Activated CD8-positive, alpha-beta T cell treated with anti-CD3 and anti-CD28 coated beads for 36 hours (primary cell): ENCODE data around the gene CLRN1. TPM values are rescaled to one million over a fixed set of nuclear protein-coding genes. Genes with fewer than 3 reads are reported as not detected.

Experiments
- ATAC-seq: fragments of 200-7000 bp; cut with Tn5 transposase; one replicate; pipeline ENCODE4 v1.10.0; 2021; ENCODE audit warnings: mild to moderate bottlenecking, moderate library complexity
- CTCF ChIA-PET: fragments of 350-600 bp; sonication (Branson Sonifier 250); formaldehyde crosslinking; loops from one replicate; lab custom pipeline; 2021; ENCODE audit warnings: antibody characterized with exemption; lab: Charles Lee
- POLR2A ChIA-PET: fragments of 350-600 bp; sonication (Branson Sonifier 250); formaldehyde crosslinking; loops from one replicate; lab custom pipeline; 2021; ENCODE audit warnings: antibody characterized with exemption; lab: Charles Lee
- DNase-seq: peaks from one replicate; pipeline ENCODE4 v3.0.0-alpha.2; 2020
- H3K27ac Mint-ChIP-seq: one replicate; pipeline ENCODE4 v1.8.0; 2021; ENCODE audit warnings: mild to moderate bottlenecking, mixed read lengths
- H3K27me3 Mint-ChIP-seq: one replicate; pipeline ENCODE4 v1.8.0; 2021; ENCODE audit warnings: mixed read lengths
- H3K36me3 Mint-ChIP-seq: one replicate; pipeline ENCODE4 v1.8.0; 2021; ENCODE audit warnings: low read depth, mixed read lengths
- H3K4me1 Mint-ChIP-seq: one replicate; pipeline ENCODE4 v1.8.0; 2021; ENCODE audit warnings: low read depth, mixed read lengths
- H3K4me3 Mint-ChIP-seq: one replicate; pipeline ENCODE4 v1.8.0; 2021; ENCODE audit warnings: mild to moderate bottlenecking, moderate library complexity, mixed read lengths
- H3K9me3 Mint-ChIP-seq: one replicate; pipeline ENCODE4 v1.8.0; 2021; ENCODE audit warnings: mixed read lengths
- intact Hi-C: fragments of 100-400 bp; cut with micrococcal nuclease; formaldehyde crosslinking; loops from one replicate; pipeline ENCODE4 v1.10.0; 2022
- total RNA-seq, 2 experiments: library from RNA; stranded (reverse); gene quantifications; one replicate each; pipeline ENCODE4 v1.2.3, GENCODE V29; 2021
- TF ChIP-seq, protein P1 (sequence below): fragments of 200-600 bp; IDR thresholded peaks from one replicate; pipeline ENCODE4 v1.8.0; 2022; ENCODE audit warnings: antibody characterized with exemption, mild to moderate bottlenecking

CLRN1 gene
- total RNA-seq, 2 experiments from 2014 or later = not detected

DNA sequence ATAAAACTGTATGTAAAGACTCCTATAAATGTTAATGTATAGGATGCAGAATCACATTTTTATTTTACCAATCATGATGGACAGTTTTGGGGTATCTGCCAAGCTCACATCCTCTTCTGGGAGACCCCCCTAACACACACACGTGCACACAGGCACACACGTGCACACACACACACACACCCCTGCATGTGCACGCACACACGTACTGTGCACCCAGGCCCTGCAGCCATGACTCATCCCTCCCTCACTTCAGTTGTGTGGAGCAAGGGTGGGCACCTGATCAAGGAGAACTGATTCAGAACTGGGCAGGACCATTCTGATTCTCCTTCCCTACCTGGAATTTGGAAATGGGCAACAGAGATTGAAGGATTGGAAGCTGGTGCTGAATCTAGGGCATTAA lies 51.3 kb downstream of the CLRN1 start:
- POLR2A ChIA-PET = no interaction called here
- CTCF ChIA-PET = no interaction called here
- DNase-seq (no peak), ATAC-seq (no peak)
- Mint-ChIP-seq H3K27me3 (peaks cover 12% of the 10 kb centered on the region), H3K9me3 (no peaks in the 10 kb centered on the region), H3K4me3 (no peak overlapping the region), H3K36me3 (no peaks in the 10 kb centered on the region), H3K27ac (no peak overlapping the region), H3K4me1 (peaks cover 6% of the 10 kb centered on the region)
- TF ChIP-seq, protein P1, sequence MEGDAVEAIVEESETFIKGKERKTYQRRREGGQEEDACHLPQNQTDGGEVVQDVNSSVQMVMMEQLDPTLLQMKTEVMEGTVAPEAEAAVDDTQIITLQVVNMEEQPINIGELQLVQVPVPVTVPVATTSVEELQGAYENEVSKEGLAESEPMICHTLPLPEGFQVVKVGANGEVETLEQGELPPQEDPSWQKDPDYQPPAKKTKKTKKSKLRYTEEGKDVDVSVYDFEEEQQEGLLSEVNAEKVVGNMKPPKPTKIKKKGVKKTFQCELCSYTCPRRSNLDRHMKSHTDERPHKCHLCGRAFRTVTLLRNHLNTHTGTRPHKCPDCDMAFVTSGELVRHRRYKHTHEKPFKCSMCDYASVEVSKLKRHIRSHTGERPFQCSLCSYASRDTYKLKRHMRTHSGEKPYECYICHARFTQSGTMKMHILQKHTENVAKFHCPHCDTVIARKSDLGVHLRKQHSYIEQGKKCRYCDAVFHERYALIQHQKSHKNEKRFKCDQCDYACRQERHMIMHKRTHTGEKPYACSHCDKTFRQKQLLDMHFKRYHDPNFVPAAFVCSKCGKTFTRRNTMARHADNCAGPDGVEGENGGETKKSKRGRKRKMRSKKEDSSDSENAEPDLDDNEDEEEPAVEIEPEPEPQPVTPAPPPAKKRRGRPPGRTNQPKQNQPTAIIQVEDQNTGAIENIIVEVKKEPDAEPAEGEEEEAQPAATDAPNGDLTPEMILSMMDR = no peak
- intact Hi-C loops = no loop called here

DNA sequence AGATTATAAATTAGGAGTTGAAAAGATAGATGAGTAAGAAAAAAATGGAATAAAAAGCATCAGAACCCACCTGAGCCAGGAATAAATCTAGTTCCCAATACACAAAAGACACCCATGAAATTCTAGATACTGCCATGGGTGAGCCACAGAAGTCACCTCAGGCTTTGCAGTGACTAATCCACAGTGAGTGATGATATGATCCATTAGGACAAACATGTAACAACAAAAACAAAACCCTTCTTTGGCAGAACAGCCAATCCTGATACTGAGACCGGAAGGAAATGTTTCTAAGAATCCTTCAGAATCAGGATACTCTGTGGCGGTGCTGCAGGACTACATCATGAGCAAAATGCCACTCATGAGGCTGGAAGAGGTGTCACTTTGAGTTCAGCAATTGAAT lies 52.3 kb downstream of the CLRN1 start:
- TF ChIP-seq, protein P1 = no peak
- no peaks in the 10 kb centered on the region for H3K4me1 Mint-ChIP-seq
- CTCF ChIA-PET = interaction anchor here (1.5 kb wide), 1 partner anchor 10 kb away, joined by 4 read pairs; no protein-coding TSS in a partner anchor
- ATAC-seq (no peak), DNase-seq (no peak)
- intact Hi-C loops = no loop called here
- H3K4me3 Mint-ChIP-seq = no peak overlapping the region
- no peaks in the 10 kb centered on the region for H3K9me3 Mint-ChIP-seq
- H3K36me3 Mint-ChIP-seq = no peaks in the 10 kb centered on the region
- POLR2A ChIA-PET = no interaction called here
- H3K27ac Mint-ChIP-seq = no peak overlapping the region
- H3K27me3 Mint-ChIP-seq = peaks cover 8% of the 10 kb centered on the region

DNA sequence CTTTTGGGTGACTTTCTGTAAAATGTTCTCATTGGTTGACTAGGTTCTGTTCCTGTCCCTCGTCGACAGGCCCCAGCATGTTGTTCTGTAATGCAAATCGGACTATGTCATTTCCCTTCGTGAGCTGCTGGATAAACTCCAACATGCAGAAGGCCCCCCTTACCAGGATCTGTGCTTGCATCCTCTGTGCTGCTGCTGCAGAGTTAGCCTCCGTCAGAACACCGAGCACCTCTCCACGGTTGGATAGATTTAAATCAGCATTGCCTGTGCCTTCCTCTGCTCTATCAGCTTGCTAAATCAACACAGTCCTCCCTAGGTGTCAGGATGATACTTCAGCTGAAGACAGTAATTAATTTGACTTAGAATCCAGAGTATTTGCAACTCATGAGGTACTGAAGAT lies 54.6 kb downstream of the CLRN1 start:
- no peaks in the 10 kb centered on the region for H3K9me3 Mint-ChIP-seq
- H3K27me3 Mint-ChIP-seq = peaks cover 8% of the 10 kb centered on the region
- H3K36me3 Mint-ChIP-seq = no peaks in the 10 kb centered on the region
- H3K27ac Mint-ChIP-seq = no peak overlapping the region
- intact Hi-C loops = no loop called here
- TF ChIP-seq, protein P1 = no peak
- CTCF ChIA-PET = interaction anchor here (1.1 kb wide), 1 partner anchor 225 kb away, joined by 3 read pairs; no protein-coding TSS in a partner anchor
- ATAC-seq = no peak
- H3K4me3 Mint-ChIP-seq = no peak overlapping the region
- no peak for DNase-seq
- H3K4me1 Mint-ChIP-seq = no peaks in the 10 kb centered on the region
- POLR2A ChIA-PET = no interaction called here

DNA sequence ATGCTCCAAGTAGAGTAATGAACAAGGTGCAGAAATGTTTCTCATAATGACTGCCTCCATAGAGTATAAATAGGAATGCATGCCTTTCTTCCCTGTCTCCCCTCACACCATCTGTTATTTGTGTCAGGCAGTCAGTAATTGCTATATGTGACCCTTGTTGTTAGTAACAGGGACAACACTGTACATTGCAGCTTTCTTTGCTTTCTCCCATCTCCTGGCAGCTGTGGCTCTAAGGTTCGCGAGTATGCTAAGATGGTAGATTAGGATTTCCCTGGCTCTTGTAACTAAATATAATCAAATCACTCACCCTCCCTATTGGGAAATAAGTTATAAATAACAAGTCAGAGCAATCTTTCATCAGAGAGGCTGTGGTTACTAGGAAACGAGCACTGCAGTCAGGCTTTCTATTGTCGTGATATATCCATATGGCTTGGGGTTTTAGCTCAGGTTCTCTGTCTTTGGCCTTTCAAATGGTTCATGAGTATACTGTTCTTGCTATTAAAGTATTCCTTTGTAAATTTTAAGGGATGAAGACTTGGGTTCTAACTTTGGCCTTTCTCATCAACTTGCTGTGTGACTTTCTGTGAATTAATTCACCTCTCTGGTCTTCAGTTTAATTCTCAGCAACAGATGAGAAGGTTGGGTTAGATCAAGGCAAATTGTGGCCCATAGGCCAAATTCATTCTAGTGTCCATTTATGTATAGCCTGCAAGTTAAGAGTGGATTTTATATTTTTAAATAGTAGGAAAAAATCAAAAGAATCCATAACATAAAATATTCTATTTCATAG lies 59.2 kb downstream of the CLRN1 start:
- CTCF ChIA-PET = interaction anchor here (2.7 kb wide), 1 partner anchor 13 kb away, joined by 12 read pairs; no protein-coding TSS in a partner anchor
- H3K27ac Mint-ChIP-seq = no peak overlapping the region

DNA sequence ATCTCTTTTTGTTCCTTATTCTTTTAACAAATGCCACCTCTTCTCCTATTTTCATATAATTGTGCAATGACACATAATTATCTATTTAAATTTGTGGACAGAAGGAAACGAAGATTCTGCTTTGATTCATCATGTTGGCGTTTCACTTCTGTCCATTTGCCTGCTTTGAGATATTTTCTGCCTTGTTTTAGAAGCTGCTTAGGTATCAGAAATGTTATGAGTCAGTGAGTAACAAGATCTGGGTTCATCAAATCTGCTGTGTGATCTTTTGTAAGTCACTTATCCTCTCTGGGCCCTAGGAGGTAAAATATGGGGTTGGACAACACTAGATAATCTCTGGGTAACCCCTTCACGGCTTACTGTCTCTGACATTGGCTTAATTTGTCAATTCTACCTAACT lies 60.0 kb downstream of the CLRN1 start:
- no peaks in the 10 kb centered on the region for H3K4me1 Mint-ChIP-seq
- ChIA-PET POLR2A (no interaction called here), CTCF (interaction anchor here (1.2 to 2.7 kb wide), 2 partner anchors 14 to 173 kb away, joined by 3 to 12 read pairs; partner anchors contain the start of gene MED12L)
- H3K9me3 Mint-ChIP-seq = no peaks in the 10 kb centered on the region
- TF ChIP-seq, protein P1 = no peak
- DNase-seq (no peak), ATAC-seq (no peak)
- H3K36me3 Mint-ChIP-seq = no peaks in the 10 kb centered on the region
- peaks cover 8% of the 10 kb centered on the region for H3K27me3 Mint-ChIP-seq
- intact Hi-C loops = no loop called here
- H3K27ac Mint-ChIP-seq = no peak overlapping the region
- no peak overlapping the region for H3K4me3 Mint-ChIP-seq

More for the DNA sequence above, 59.2 kb downstream of the CLRN1 start:
- POLR2A ChIA-PET = no interaction called here
- Mint-ChIP-seq H3K4me3 (no peak overlapping the region), H3K9me3 (no peaks in the 10 kb centered on the region), H3K36me3 (no peaks in the 10 kb centered on the region), H3K27me3 (peaks cover 6% of the 10 kb centered on the region), H3K4me1 (no peaks in the 10 kb centered on the region)
- ATAC-seq (no peak), DNase-seq (no peak)
- intact Hi-C loops = no loop called here
- TF ChIP-seq, protein P1 = no peak
